ENCODE measurements around the gene GMCL1. TPM values are rescaled to one million over a fixed set of nuclear protein-coding genes. Genes with fewer than 3 reads are reported as not detected.

Gene GMCL1
- total RNA-seq, 1 experiment from 2014 or later: 21.6 TPM

GRCh38 chr2:69831354-69831905 lies 2.0 kb downstream of the GMCL1 start (continued):
- no peak for TF ChIP-seq STAT6 (CRISPR knock-in tag; conservative IDR thresholded peaks at IDR 0.05; ENCODE audit: low read depth)
- no peak for TF ChIP-seq ZNF263 (CRISPR knock-in tag; IDR thresholded peaks at IDR 0.05; ENCODE audit: low read depth)
- no peak for TF ChIP-seq FOXJ3 (CRISPR knock-in tag; IDR thresholded peaks at IDR 0.05; ENCODE audit: borderline replicate concordance)
- TF ChIP-seq JAZF1 (CRISPR knock-in tag; IDR thresholded peaks at IDR 0.05): no peak

- ChIA-PET CTCF (no interaction called here), POLR2A (no interaction called here)
- Mint-ChIP-seq H3K27me3 (ENCODE audit: low read depth) (no peaks in the 10 kb centered on the region), H3K36me3 (peaks cover 11% of the 10 kb centered on the region), H3K4me1 (peaks cover 12% of the 10 kb centered on the region), H3K9me3 (no peaks in the 10 kb centered on the region), H3K27ac (0 out of 2 replicates have a peak overlapping the region, but pooled peaks have one; percentile 37), H3K4me3 (no peak overlapping the region)
- TF ChIP-seq KAT7 (CRISPR knock-in tag; IDR thresholded peaks at IDR 0.05; ENCODE audit: borderline replicate concordance) (no peak), MAX (CRISPR knock-in tag; IDR thresholded peaks at IDR 0.05) (no peak), PRRX2 (CRISPR knock-in tag; IDR thresholded peaks at IDR 0.05) (no peak), MYBL2 (CRISPR knock-in tag; IDR thresholded peaks at IDR 0.05) (no peak), ZNF121 (CRISPR knock-in tag; IDR thresholded peaks at IDR 0.05) (no peak), TEAD1 (CRISPR knock-in tag; IDR thresholded peaks at IDR 0.05) (no peak), RORB (CRISPR knock-in tag; IDR thresholded peaks at IDR 0.05) (no peak), ZNF416 (CRISPR knock-in tag; IDR thresholded peaks at IDR 0.05) (no peak), NFYB (CRISPR knock-in tag; conservative IDR thresholded peaks at IDR 0.05; ENCODE audit: low read depth) (no peak), TEAD4 (CRISPR knock-in tag; IDR thresholded peaks at IDR 0.05) (no peak), CREM (CRISPR knock-in tag; IDR thresholded peaks at IDR 0.05) (no peak), ERG (CRISPR knock-in tag; IDR thresholded peaks at IDR 0.05) (no peak)
- TF ChIP-seq, protein P1, sequence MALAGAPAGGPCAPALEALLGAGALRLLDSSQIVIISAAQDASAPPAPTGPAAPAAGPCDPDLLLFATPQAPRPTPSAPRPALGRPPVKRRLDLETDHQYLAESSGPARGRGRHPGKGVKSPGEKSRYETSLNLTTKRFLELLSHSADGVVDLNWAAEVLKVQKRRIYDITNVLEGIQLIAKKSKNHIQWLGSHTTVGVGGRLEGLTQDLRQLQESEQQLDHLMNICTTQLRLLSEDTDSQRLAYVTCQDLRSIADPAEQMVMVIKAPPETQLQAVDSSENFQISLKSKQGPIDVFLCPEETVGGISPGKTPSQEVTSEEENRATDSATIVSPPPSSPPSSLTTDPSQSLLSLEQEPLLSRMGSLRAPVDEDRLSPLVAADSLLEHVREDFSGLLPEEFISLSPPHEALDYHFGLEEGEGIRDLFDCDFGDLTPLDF (CRISPR knock-in tag; IDR thresholded peaks at IDR 0.05): no peak
- TF ChIP-seq, protein P2, sequence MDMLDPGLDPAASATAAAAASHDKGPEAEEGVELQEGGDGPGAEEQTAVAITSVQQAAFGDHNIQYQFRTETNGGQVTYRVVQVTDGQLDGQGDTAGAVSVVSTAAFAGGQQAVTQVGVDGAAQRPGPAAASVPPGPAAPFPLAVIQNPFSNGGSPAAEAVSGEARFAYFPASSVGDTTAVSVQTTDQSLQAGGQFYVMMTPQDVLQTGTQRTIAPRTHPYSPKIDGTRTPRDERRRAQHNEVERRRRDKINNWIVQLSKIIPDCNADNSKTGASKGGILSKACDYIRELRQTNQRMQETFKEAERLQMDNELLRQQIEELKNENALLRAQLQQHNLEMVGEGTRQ (CRISPR knock-in tag; IDR thresholded peaks at IDR 0.05): no peak
- TF ChIP-seq, protein P3, sequence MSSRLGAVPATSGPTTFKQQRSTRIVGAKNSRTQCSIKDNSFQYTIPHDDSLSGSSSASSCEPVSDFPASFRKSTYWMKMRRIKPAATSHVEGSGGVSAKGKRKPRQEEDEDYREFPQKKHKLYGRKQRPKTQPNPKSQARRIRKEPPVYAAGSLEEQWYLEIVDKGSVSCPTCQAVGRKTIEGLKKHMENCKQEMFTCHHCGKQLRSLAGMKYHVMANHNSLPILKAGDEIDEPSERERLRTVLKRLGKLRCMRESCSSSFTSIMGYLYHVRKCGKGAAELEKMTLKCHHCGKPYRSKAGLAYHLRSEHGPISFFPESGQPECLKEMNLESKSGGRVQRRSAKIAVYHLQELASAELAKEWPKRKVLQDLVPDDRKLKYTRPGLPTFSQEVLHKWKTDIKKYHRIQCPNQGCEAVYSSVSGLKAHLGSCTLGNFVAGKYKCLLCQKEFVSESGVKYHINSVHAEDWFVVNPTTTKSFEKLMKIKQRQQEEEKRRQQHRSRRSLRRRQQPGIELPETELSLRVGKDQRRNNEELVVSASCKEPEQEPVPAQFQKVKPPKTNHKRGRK (CRISPR knock-in tag; IDR thresholded peaks at IDR 0.05; ENCODE audit: borderline replicate concordance): no peak
- TF ChIP-seq, protein P4, sequence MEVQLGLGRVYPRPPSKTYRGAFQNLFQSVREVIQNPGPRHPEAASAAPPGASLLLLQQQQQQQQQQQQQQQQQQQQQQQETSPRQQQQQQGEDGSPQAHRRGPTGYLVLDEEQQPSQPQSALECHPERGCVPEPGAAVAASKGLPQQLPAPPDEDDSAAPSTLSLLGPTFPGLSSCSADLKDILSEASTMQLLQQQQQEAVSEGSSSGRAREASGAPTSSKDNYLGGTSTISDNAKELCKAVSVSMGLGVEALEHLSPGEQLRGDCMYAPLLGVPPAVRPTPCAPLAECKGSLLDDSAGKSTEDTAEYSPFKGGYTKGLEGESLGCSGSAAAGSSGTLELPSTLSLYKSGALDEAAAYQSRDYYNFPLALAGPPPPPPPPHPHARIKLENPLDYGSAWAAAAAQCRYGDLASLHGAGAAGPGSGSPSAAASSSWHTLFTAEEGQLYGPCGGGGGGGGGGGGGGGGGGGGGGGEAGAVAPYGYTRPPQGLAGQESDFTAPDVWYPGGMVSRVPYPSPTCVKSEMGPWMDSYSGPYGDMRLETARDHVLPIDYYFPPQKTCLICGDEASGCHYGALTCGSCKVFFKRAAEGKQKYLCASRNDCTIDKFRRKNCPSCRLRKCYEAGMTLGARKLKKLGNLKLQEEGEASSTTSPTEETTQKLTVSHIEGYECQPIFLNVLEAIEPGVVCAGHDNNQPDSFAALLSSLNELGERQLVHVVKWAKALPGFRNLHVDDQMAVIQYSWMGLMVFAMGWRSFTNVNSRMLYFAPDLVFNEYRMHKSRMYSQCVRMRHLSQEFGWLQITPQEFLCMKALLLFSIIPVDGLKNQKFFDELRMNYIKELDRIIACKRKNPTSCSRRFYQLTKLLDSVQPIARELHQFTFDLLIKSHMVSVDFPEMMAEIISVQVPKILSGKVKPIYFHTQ (CRISPR knock-in tag; IDR thresholded peaks at IDR 0.05): no peak
- TF ChIP-seq, protein P5, sequence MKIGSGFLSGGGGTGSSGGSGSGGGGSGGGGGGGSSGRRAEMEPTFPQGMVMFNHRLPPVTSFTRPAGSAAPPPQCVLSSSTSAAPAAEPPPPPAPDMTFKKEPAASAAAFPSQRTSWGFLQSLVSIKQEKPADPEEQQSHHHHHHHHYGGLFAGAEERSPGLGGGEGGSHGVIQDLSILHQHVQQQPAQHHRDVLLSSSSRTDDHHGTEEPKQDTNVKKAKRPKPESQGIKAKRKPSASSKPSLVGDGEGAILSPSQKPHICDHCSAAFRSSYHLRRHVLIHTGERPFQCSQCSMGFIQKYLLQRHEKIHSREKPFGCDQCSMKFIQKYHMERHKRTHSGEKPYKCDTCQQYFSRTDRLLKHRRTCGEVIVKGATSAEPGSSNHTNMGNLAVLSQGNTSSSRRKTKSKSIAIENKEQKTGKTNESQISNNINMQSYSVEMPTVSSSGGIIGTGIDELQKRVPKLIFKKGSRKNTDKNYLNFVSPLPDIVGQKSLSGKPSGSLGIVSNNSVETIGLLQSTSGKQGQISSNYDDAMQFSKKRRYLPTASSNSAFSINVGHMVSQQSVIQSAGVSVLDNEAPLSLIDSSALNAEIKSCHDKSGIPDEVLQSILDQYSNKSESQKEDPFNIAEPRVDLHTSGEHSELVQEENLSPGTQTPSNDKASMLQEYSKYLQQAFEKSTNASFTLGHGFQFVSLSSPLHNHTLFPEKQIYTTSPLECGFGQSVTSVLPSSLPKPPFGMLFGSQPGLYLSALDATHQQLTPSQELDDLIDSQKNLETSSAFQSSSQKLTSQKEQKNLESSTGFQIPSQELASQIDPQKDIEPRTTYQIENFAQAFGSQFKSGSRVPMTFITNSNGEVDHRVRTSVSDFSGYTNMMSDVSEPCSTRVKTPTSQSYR (CRISPR knock-in tag; IDR thresholded peaks at IDR 0.05): no peak
- ATAC-seq: no peak
- DNase-seq (ENCODE audit: low spot score): no peak
These were observed 4.3 kb downstream of the GMCL1 start for GRCh38 chr2:69833752-69834151.
